D721Med (cell line): ENCODE measurements around the gene SUSD1.
"Not testable (repeated sequence)": the region's sequence is repeated elsewhere in the genome, so short reads cannot be mapped to it uniquely, and the experiment has no call there.

ENCODE experiments used
- DNase-seq: peaks from one replicate; pipeline ENCODE4 v3.0.0; 2011; ENCODE audit warnings: low spot score; ENCODE audit not compliant: insufficient read length
- FAIRE-seq: peaks from 2 replicates; lab custom pipeline; 2011; peaks lifted over from hg19 to GRCh38; lab: Jason Lieb, UNC
- CTCF ChIP-seq: IDR thresholded peaks from 2 replicates; pipeline ENCODE4 v1.5.1; 2012; ENCODE audit warnings: mild to moderate bottlenecking, control low read depth; ENCODE audit not compliant: insufficient read depth; ENCODE audit errors: missing control alignments

SUSD1 gene

GRCh38 chr9:112198646-112199045 is 23.5 kb upstream of the SUSD1 start:
- TF ChIP-seq CTCF = no peak
- no peak for DNase-seq
- no peak for FAIRE-seq

GRCh38 chr9:112194969-112195431 is 19.9 kb upstream of the SUSD1 start:
- no peak for FAIRE-seq
- no peak for DNase-seq
- TF ChIP-seq CTCF = no peak

- FAIRE-seq (no peak), DNase-seq (no peak)
- TF ChIP-seq CTCF = no peak
These were observed 18.6 kb upstream of the SUSD1 start for GRCh38 chr9:112193572-112194288.

- DNase-seq, FAIRE-seq: not testable (repeated sequence)
These were observed 15.2 kb upstream of the SUSD1 start for GRCh38 chr9:112190320-112190719.

GRCh38 chr9:112188884-112189283 is 13.8 kb upstream of the SUSD1 start:
- FAIRE-seq (no peak), DNase-seq (no peak)
- TF ChIP-seq CTCF = no peak

- no peak for TF ChIP-seq CTCF
- no peak for FAIRE-seq
These were observed 12.3 kb upstream of the SUSD1 start for GRCh38 chr9:112187404-112187803.

GRCh38 chr9:112186695-112187094 is 11.6 kb upstream of the SUSD1 start:
- TF ChIP-seq CTCF = no peak
- FAIRE-seq (no peak), DNase-seq (no peak)

More at GRCh38 chr9:112187404-112187803, 12.3 kb upstream of the SUSD1 start:
- DNase-seq = no peak
